ENCODE results near the gene CIDEC.

GRCh38 chr3:9912294-9912935 lies 32.4 kb upstream of the CIDEC start:
- TF ChIP-seq POLR2AphosphoS5 (IDR thresholded peaks at IDR 0.05; ENCODE audit: borderline replicate concordance, low read depth, low read length) (no peak), EZH2 (IDR thresholded peaks at IDR 0.05) (no peak)
